ENCODE measurements around the gene GABRR2. TPM values are rescaled to one million over a fixed set of nuclear protein-coding genes. Genes with fewer than 3 reads are reported as not detected.

Gene GABRR2
- polyA plus RNA-seq, 5 donors, result 0.76 to 2.0 (median 0.96) TPM

GRCh38 chr6:89209457-89209856 is 105.6 kb downstream of the GABRR2 start:
- no peak for DNase-seq

- DNase-seq, result peak in 1 of 2 donors; percentile 11
These were observed 106.5 kb downstream of the GABRR2 start for GRCh38 chr6:89208551-89208950.

Other genes starting within 250 kb of the GABRR2 start
- gene PNRC1, start 234.5 kb downstream of the GABRR2 start, polyA plus RNA-seq (ENCODE audit: insufficient read depth in 1 of 5, insufficient read length in 5 of 5, low replicate concordance in 1 of 5), result 100 to 1,000 TPM; 147 to 169 (median 156) TPM
- gene SRSF12, start 197.2 kb downstream of the GABRR2 start, polyA plus RNA-seq (ENCODE audit: insufficient read depth in 1 of 5, insufficient read length in 5 of 5, low replicate concordance in 1 of 5), result 10 to 100 TPM in 2 of 5 donors, 1 to 10 TPM in 3; 7.8 to 13.0 (median 9.4) TPM
- 10 to 100 TPM; 21.3 to 34.3 (median 23.8) TPM for gene PM20D2, start 169.2 kb downstream of the GABRR2 start, polyA plus RNA-seq (ENCODE audit: insufficient read depth in 1 of 5, insufficient read length in 5 of 5, low replicate concordance in 1 of 5)
- gene GABRR1, start 97.9 kb downstream of the GABRR2 start, polyA plus RNA-seq (ENCODE audit: insufficient read depth in 1 of 5, insufficient read length in 5 of 5, low replicate concordance in 1 of 5), result under 1 TPM in 1 of 5 donors, not detected in 4; 0.08 TPM
- 10 to 100 TPM; 50.8 to 68.4 (median 54.6) TPM for gene UBE2J1, start 37.4 kb upstream of the GABRR2 start, polyA plus RNA-seq (ENCODE audit: insufficient read depth in 1 of 5, insufficient read length in 5 of 5, low replicate concordance in 1 of 5)
- gene RRAGD, start 97.0 kb upstream of the GABRR2 start, polyA plus RNA-seq (ENCODE audit: insufficient read depth in 1 of 5, insufficient read length in 5 of 5, low replicate concordance in 1 of 5), result 1 to 10 TPM; 2.4 to 5.1 (median 3.0) TPM
- 10 to 100 TPM; 26.0 to 48.3 (median 37.0) TPM for gene ANKRD6, start 117.9 kb upstream of the GABRR2 start, polyA plus RNA-seq (ENCODE audit: insufficient read depth in 1 of 5, insufficient read length in 5 of 5, low replicate concordance in 1 of 5)

Measured in right lung (tissue), 5 donors.